ENCODE measurements around the gene AURKAIP1.

DNA sequence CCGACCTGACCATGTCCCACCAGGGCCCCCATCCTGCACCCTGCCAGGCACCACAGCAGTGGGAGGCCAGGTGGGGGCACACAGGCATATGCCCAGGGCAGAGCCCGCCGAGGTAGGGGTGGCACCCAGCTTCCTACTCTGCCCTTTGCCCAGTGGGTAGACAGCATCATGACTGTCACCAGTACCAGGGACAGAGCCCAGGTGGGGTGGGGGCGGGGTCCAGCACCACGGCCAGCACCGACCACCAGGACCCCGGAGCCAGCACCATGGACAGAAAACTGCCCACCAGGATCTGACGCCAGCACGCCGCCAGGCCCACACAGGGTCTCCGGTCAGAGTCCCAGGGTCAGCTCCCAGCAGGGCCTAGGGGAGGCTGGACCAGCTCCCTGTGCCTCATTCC is 40.2 kb downstream of the AURKAIP1 start:
- no peak for TF ChIP-seq ZC3H11A (IDR thresholded peaks at IDR 0.05; ENCODE audit: low read depth, low read length)
- TF ChIP-seq MAZ (CRISPR knock-in tag; conservative IDR thresholded peaks at IDR 0.05 in 1 of 2, IDR thresholded peaks at IDR 0.05 in 1 of 2): peak in 1 of 2 experiments; percentile 63; a peak in 2 of 4 replicates
- TF ChIP-seq, protein P1, sequence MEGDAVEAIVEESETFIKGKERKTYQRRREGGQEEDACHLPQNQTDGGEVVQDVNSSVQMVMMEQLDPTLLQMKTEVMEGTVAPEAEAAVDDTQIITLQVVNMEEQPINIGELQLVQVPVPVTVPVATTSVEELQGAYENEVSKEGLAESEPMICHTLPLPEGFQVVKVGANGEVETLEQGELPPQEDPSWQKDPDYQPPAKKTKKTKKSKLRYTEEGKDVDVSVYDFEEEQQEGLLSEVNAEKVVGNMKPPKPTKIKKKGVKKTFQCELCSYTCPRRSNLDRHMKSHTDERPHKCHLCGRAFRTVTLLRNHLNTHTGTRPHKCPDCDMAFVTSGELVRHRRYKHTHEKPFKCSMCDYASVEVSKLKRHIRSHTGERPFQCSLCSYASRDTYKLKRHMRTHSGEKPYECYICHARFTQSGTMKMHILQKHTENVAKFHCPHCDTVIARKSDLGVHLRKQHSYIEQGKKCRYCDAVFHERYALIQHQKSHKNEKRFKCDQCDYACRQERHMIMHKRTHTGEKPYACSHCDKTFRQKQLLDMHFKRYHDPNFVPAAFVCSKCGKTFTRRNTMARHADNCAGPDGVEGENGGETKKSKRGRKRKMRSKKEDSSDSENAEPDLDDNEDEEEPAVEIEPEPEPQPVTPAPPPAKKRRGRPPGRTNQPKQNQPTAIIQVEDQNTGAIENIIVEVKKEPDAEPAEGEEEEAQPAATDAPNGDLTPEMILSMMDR (IDR thresholded peaks at IDR 0.05 in 2 of 3, conservative IDR thresholded peaks at IDR 0.05 in 1 of 3; ENCODE audit: insufficient read depth in 2 of 3, low read depth in 1 of 3, low read length in 3 of 3): no peak

Measured in K562 (cell line).